HepG2 (cell line): ENCODE results near the gene KLB. TPM values are rescaled to one million over a fixed set of nuclear protein-coding genes. Genes with fewer than 3 reads are reported as not detected.

Source experiments
- ARID2 ChIP-seq: sonication (generic); formaldehyde crosslinking; IDR thresholded peaks from 2 replicates; pipeline ENCODE4 v1.8.1; 2022; ENCODE audit warnings: mild to moderate bottlenecking, missing genetic modification reagents, borderline replicate concordance
- ATAD3A ChIP-seq: sonication (generic); formaldehyde crosslinking; IDR thresholded peaks from 2 replicates; pipeline ENCODE4 v1.4.0; 2020; ENCODE audit warnings: missing genetic modification reagents
- FOXA3 ChIP-seq: IDR thresholded peaks from 2 replicates; pipeline ENCODE4 v1.6.1; 2016; ENCODE audit warnings: missing genetic modification reagents, missing compliant biosample characterization
- MAF1 ChIP-seq: sonication (generic); formaldehyde crosslinking; IDR thresholded peaks from 2 replicates; pipeline ENCODE4 v1.5.0; 2020; ENCODE audit warnings: missing genetic modification reagents, borderline replicate concordance
- MEIS2 ChIP-seq: sonication (generic); formaldehyde crosslinking; IDR thresholded peaks from 2 replicates; pipeline ENCODE4 v1.9.0; 2021; ENCODE audit warnings: mild to moderate bottlenecking, missing genetic modification reagents
- NR2C2 ChIP-seq: sonication (generic); formaldehyde crosslinking; IDR thresholded peaks from 2 replicates; pipeline ENCODE4 v1.4.0; 2020; ENCODE audit warnings: missing genetic modification reagents, mild to moderate bottlenecking, moderate library complexity, borderline replicate concordance
- THAP11 ChIP-seq: IDR thresholded peaks from 2 replicates; pipeline ENCODE4 v1.6.1; 2016; ENCODE audit warnings: missing biosample characterization, missing genetic modification reagents
- ZFYVE20 ChIP-seq: sonication (generic); formaldehyde crosslinking; IDR thresholded peaks from 2 replicates; pipeline ENCODE4 v1.8.0; 2023; ENCODE audit warnings: low read depth, mild to moderate bottlenecking, moderate library complexity, missing genetic modification reagents, borderline replicate concordance
- ZKSCAN5 ChIP-seq: sonication (generic); formaldehyde crosslinking; IDR thresholded peaks from 2 replicates; pipeline ENCODE4 v1.5.1; 2020; ENCODE audit warnings: mild to moderate bottlenecking, missing genetic modification reagents
- ZNF234 ChIP-seq: sonication (generic); formaldehyde crosslinking; conservative IDR thresholded peaks from 2 replicates; pipeline ENCODE4 v1.5.1; 2020; ENCODE audit warnings: mild to moderate bottlenecking, missing genetic modification reagents
- ZNF296 ChIP-seq: sonication (generic); formaldehyde crosslinking; conservative IDR thresholded peaks from 2 replicates; pipeline ENCODE4 v1.5.0; 2020; ENCODE audit warnings: mild to moderate bottlenecking, missing genetic modification reagents
- ZNF34 ChIP-seq: sonication (generic); formaldehyde crosslinking; IDR thresholded peaks from 2 replicates; pipeline ENCODE4 v1.4.0; 2020; ENCODE audit warnings: mild to moderate bottlenecking, missing genetic modification reagents, borderline replicate concordance
- ZNF543 ChIP-seq: sonication (generic); formaldehyde crosslinking; IDR thresholded peaks from 2 replicates; pipeline ENCODE4 v1.4.0; 2020; ENCODE audit warnings: mild to moderate bottlenecking, missing genetic modification reagents
- ZNF549 ChIP-seq: sonication (generic); formaldehyde crosslinking; IDR thresholded peaks from 2 replicates; pipeline ENCODE4 v1.5.0; 2020; ENCODE audit warnings: missing genetic modification reagents
- ZNF550 ChIP-seq: sonication (generic); formaldehyde crosslinking; IDR thresholded peaks from 2 replicates; pipeline ENCODE4 v1.4.0; 2020; ENCODE audit warnings: mild to moderate bottlenecking, missing genetic modification reagents, borderline replicate concordance
- polyA plus RNA-seq, 8 experiments: library from polyadenylated mRNA; depleted of rRNA in 3 of 8; stranded (reverse) in 7 of 8; unstranded in 1 of 8; fragments of >200 nt; fragmentation: Illumina TruSeq in 4 of 8; extraction: Trizol in 4 of 8; gene quantifications; 2 replicates each; pipeline versions ENCODE4 v1.2.1 to v1.2.3, GENCODE V29; 2011 to 2016; ENCODE audit warnings: low read depth in 4 of 8, missing spikeins in 1 of 8, mixed read lengths in 1 of 8; ENCODE audit not compliant: insufficient read depth in 1 of 8
- total RNA-seq, 5 experiments: library from RNA; depleted of rRNA; stranded (reverse); fragments of >200 nt; fragmentation: Illumina TruSeq; extraction: Trizol; gene quantifications; 2 replicates each; pipeline ENCODE4 v1.2.3, GENCODE V29; 2016; ENCODE audit warnings: low read depth in 1 of 5
- TF ChIP-seq, protein P1 (sequence below): IDR thresholded peaks from 2 replicates; pipeline ENCODE4 v1.6.1; 2016; ENCODE audit warnings: missing compliant biosample characterization, missing genetic modification reagents, borderline replicate concordance
- TF ChIP-seq, protein P2 (sequence below): sonication (generic); formaldehyde crosslinking; conservative IDR thresholded peaks from 2 replicates; pipeline ENCODE4 v1.5.0; 2020; ENCODE audit warnings: missing genetic modification reagents
- TF ChIP-seq, protein P3 (sequence below): sonication (generic); formaldehyde crosslinking; IDR thresholded peaks from 2 replicates; pipeline ENCODE4 v1.5.0; 2020; ENCODE audit warnings: mild to moderate bottlenecking, missing genetic modification reagents
- TF ChIP-seq, protein P4 (sequence below): sonication (generic); formaldehyde crosslinking; IDR thresholded peaks from 2 replicates; pipeline ENCODE4 v1.9.0; 2021; ENCODE audit warnings: missing genetic modification reagents, borderline replicate concordance
- TF ChIP-seq, protein P5 (sequence below): sonication (generic); formaldehyde crosslinking; IDR thresholded peaks from 2 replicates; pipeline ENCODE4 v1.5.0; 2020; ENCODE audit warnings: mild to moderate bottlenecking, missing genetic modification reagents

KLB gene
- total and polyA plus RNA-seq, 2 of the 13 experiments (the other 11 are each of a cell fraction or from before 2014, with no cell fraction given): 25.3 to 82.0 TPM

DNA sequence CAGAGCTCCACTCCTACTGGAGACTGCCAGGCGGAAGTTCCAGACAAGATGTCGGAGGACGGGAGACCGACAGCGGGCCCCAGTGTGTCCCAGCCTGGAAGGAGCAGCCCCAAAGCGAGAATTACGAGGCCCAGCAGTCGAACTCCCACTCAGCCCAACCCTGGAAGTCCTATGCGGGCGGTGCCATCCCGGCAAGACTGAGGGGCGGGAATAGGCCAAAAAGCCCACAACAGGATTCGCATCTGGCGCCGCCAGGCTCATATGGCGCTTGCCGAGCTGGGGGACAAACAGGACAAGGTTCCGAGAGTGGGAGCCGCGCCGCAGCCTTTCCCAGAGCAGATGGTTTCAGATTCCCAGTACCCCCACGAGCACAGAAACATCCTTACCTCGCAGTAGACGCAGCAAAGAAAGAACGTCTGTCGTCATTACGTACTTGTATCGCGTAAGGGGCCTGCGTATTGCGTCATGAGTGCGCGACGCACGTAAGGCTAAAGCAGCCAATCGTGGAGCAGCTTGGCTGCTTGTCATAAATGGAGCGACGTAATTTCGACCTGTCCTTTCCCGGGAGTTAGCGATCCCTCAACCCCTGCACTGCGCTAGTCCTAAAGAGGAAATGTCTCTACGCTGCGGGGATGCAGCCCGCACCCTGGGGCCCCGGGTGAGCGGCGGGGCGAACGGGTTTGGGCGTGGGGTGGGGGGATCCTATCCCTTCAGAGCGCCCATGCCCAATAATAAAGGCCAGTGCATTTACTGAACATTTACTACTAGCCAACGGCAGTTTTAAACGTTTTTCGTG is 52.0 kb downstream of the KLB start, which contains the start of the genes LIAS and RPL9 (continued):
- peak; percentile 72; the same call in 1 of the 2 replicates for TF ChIP-seq NR2C2 (CRISPR knock-in tag)
- TF ChIP-seq ZFYVE20: no peak
- TF ChIP-seq ZNF34 (CRISPR knock-in tag): no peak
- peak; percentile 72; the same call in 1 of the 2 replicates for TF ChIP-seq ZNF543
- TF ChIP-seq, protein P1, sequence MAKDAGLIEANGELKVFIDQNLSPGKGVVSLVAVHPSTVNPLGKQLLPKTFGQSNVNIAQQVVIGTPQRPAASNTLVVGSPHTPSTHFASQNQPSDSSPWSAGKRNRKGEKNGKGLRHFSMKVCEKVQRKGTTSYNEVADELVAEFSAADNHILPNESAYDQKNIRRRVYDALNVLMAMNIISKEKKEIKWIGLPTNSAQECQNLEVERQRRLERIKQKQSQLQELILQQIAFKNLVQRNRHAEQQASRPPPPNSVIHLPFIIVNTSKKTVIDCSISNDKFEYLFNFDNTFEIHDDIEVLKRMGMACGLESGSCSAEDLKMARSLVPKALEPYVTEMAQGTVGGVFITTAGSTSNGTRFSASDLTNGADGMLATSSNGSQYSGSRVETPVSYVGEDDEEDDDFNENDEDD: peak; percentile 74; the same call in 1 of the 2 replicates
- TF ChIP-seq ZNF550 (CRISPR knock-in tag): no peak
- peak; percentile 59; the same call in 1 of the 2 replicates for TF ChIP-seq MAF1
- TF ChIP-seq ZKSCAN5 (CRISPR knock-in tag): no peak
- no peak for TF ChIP-seq ZNF296 (CRISPR knock-in tag)
- TF ChIP-seq, protein P2, sequence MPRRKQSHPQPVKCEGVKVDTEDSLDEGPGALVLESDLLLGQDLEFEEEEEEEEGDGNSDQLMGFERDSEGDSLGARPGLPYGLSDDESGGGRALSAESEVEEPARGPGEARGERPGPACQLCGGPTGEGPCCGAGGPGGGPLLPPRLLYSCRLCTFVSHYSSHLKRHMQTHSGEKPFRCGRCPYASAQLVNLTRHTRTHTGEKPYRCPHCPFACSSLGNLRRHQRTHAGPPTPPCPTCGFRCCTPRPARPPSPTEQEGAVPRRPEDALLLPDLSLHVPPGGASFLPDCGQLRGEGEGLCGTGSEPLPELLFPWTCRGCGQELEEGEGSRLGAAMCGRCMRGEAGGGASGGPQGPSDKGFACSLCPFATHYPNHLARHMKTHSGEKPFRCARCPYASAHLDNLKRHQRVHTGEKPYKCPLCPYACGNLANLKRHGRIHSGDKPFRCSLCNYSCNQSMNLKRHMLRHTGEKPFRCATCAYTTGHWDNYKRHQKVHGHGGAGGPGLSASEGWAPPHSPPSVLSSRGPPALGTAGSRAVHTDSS (CRISPR knock-in tag): 0 out of 2 replicates have a peak, but pooled peaks have one; percentile 25
- peak; percentile 85 for TF ChIP-seq MEIS2 (CRISPR knock-in tag)
- TF ChIP-seq ZNF234: no peak
- TF ChIP-seq, protein P3, sequence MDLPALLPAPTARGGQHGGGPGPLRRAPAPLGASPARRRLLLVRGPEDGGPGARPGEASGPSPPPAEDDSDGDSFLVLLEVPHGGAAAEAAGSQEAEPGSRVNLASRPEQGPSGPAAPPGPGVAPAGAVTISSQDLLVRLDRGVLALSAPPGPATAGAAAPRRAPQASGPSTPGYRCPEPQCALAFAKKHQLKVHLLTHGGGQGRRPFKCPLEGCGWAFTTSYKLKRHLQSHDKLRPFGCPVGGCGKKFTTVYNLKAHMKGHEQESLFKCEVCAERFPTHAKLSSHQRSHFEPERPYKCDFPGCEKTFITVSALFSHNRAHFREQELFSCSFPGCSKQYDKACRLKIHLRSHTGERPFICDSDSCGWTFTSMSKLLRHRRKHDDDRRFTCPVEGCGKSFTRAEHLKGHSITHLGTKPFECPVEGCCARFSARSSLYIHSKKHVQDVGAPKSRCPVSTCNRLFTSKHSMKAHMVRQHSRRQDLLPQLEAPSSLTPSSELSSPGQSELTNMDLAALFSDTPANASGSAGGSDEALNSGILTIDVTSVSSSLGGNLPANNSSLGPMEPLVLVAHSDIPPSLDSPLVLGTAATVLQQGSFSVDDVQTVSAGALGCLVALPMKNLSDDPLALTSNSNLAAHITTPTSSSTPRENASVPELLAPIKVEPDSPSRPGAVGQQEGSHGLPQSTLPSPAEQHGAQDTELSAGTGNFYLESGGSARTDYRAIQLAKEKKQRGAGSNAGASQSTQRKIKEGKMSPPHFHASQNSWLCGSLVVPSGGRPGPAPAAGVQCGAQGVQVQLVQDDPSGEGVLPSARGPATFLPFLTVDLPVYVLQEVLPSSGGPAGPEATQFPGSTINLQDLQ (CRISPR knock-in tag): 0 out of 2 replicates have a peak, but pooled peaks have one; percentile 47
- TF ChIP-seq ZNF549: no peak
- no peak for TF ChIP-seq ARID2
- TF ChIP-seq THAP11: peak; percentile 95
- TF ChIP-seq ATAD3A (CRISPR knock-in tag): no peak
- peak; percentile 76 for TF ChIP-seq FOXA3 (CRISPR knock-in tag)
- TF ChIP-seq, protein P4, sequence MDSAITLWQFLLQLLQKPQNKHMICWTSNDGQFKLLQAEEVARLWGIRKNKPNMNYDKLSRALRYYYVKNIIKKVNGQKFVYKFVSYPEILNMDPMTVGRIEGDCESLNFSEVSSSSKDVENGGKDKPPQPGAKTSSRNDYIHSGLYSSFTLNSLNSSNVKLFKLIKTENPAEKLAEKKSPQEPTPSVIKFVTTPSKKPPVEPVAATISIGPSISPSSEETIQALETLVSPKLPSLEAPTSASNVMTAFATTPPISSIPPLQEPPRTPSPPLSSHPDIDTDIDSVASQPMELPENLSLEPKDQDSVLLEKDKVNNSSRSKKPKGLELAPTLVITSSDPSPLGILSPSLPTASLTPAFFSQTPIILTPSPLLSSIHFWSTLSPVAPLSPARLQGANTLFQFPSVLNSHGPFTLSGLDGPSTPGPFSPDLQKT (CRISPR knock-in tag): no peak
- TF ChIP-seq, protein P5, sequence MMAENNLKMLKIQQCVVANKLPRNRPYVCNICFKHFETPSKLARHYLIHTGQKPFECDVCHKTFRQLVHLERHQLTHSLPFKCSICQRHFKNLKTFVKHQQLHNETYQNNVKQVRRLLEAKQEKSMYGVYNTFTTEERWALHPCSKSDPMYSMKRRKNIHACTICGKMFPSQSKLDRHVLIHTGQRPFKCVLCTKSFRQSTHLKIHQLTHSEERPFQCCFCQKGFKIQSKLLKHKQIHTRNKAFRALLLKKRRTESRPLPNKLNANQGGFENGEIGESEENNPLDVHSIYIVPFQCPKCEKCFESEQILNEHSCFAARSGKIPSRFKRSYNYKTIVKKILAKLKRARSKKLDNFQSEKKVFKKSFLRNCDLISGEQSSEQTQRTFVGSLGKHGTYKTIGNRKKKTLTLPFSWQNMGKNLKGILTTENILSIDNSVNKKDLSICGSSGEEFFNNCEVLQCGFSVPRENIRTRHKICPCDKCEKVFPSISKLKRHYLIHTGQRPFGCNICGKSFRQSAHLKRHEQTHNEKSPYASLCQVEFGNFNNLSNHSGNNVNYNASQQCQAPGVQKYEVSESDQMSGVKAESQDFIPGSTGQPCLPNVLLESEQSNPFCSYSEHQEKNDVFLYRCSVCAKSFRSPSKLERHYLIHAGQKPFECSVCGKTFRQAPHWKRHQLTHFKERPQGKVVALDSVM (CRISPR knock-in tag): peak; percentile 27; the same call in 1 of the 2 replicates
